HepG2 (cell line): ENCODE results near the gene PEX12. TPM values are rescaled to one million over a fixed set of nuclear protein-coding genes. Genes with fewer than 3 reads are reported as not detected.

Source experiments
- ATAC-seq: fragments of 200-7000 bp; cut with Tn5 transposase; 3 replicates; pipeline ENCODE4 v1.9.1; 2020; ENCODE audit warnings: mild to moderate bottlenecking, moderate library complexity
- BruUV-seq: library from RNA; stranded (reverse); fragments of 400-500 nt; replicated peaks from 2 replicates; lab custom pipeline; 2021; lab: Mats Ljungman, UMichigan
- CTCF ChIA-PET: fragments of 300-600 bp; formaldehyde crosslinking; extraction: SDS; loops from one replicate; lab custom pipeline; 2021; ENCODE audit warnings: low total read pairs, inconsistent platforms, low intra/inter-chr PET ratio; lab: Yijun Ruan, JAX
- POLR2A ChIA-PET: fragments of 350-600 bp; sonication (Branson Sonifier 250); formaldehyde crosslinking; loops from one replicate; lab custom pipeline; 2020; ENCODE audit warnings: antibody characterized with exemption, inconsistent platforms; lab: Yijun Ruan, JAX
- DNase-seq: peaks from one replicate; pipeline ENCODE4 v3.0.0-alpha.2; 2015; ENCODE audit warnings: low spot score
- FAIRE-seq: peaks from 3 replicates; lab custom pipeline; 2011; peaks lifted over from hg19 to GRCh38; lab: Jason Lieb, UNC
- H2AFZ ChIP-seq: one replicate; pipeline ENCODE4 v1.6.1; 2011; ENCODE audit warnings: low read length, inconsistent platforms
- H3K27ac ChIP-seq: fragments of 300-600 bp; 3 replicates; pipeline ENCODE4 v1.8.0; 2011; ENCODE audit warnings: mixed run types, mild to moderate bottlenecking, mixed read lengths, low read length, inconsistent platforms; ENCODE audit not compliant: insufficient read depth; ENCODE audit errors: extremely low read length
- H3K27me3 ChIP-seq, 2 experiments: fragments of 200-600 bp in 1 of 2; 2 replicates in 1 of 2; 3 replicates in 1 of 2; pipeline versions ENCODE4 v1.6.0 to v1.8.0; 2011; ENCODE audit warnings: low read length in 2 of 2, mild to moderate bottlenecking in 2 of 2, moderate library complexity in 2 of 2, inconsistent platforms in 1 of 2; ENCODE audit not compliant: insufficient read depth in 2 of 2, control insufficient read depth in 1 of 2
- H3K36me3 ChIP-seq, 2 experiments: fragments of 200-600 bp in 1 of 2; replicated peaks in 1 of 2; 2 replicates in 1 of 2; 3 replicates in 1 of 2; pipeline versions ENCODE4 v1.5.1 to v1.8.0; 2011; ENCODE audit warnings: low read length in 2 of 2, inconsistent platforms in 1 of 2; ENCODE audit not compliant: insufficient read depth in 2 of 2, control insufficient read depth in 1 of 2
- H3K4me1 ChIP-seq: 2 replicates; pipeline ENCODE4 v1.5.1; 2012; ENCODE audit warnings: low read length, inconsistent platforms; ENCODE audit not compliant: insufficient read depth
- H3K4me2 ChIP-seq: 2 replicates; pipeline ENCODE4 v1.6.0; 2011; ENCODE audit warnings: low read depth, low read length, inconsistent platforms
- H3K4me3 ChIP-seq, 3 experiments: fragments of 200-600 bp in 1 of 3; sonication (generic), shearing (Covaris generic) in 1 of 3; replicated peaks in 1 of 3; 2 replicates each; pipeline ENCODE4 v1.5.1; 2011 to 2016; ENCODE audit warnings: low read length in 3 of 3, inconsistent platforms in 2 of 3, low read depth in 2 of 3, mild to moderate bottlenecking in 2 of 3, control low read depth in 1 of 3, mixed read lengths in 1 of 3; ENCODE audit not compliant: insufficient read depth in 1 of 3
- H3K79me2 ChIP-seq: one replicate; pipeline ENCODE4 v1.6.1; 2011; ENCODE audit warnings: low read length, inconsistent platforms; ENCODE audit not compliant: insufficient read depth
- H3K9ac ChIP-seq: 2 replicates; pipeline ENCODE4 v1.6.0; 2011; ENCODE audit warnings: mild to moderate bottlenecking, low read depth, low read length, inconsistent platforms; ENCODE audit not compliant: insufficient read depth
- H3K9me3 ChIP-seq: 2 replicates; pipeline ENCODE4 v1.5.1; 2012; ENCODE audit warnings: mild to moderate bottlenecking, low read length
- H4K20me1 ChIP-seq: 2 replicates; pipeline ENCODE4 v1.6.0; 2011; ENCODE audit warnings: inconsistent platforms, mild to moderate bottlenecking, low read length, moderate library complexity; ENCODE audit not compliant: insufficient read depth
- BCL3 ChIP-seq: sonication (generic); formaldehyde crosslinking; IDR thresholded peaks from 2 replicates; pipeline ENCODE4 v1.5.1; 2020; ENCODE audit warnings: mild to moderate bottlenecking, missing genetic modification reagents, moderate library complexity
- KLF13 ChIP-seq: sonication (generic); formaldehyde crosslinking; IDR thresholded peaks from 2 replicates; pipeline ENCODE4 v1.4.0; 2020; ENCODE audit warnings: mild to moderate bottlenecking, missing genetic modification reagents
- MLX ChIP-seq: IDR thresholded peaks from 2 replicates; pipeline ENCODE4 v1.6.1; 2016
- NFKB2 ChIP-seq: sonication (generic); formaldehyde crosslinking; IDR thresholded peaks from 2 replicates; pipeline ENCODE4 v1.4.0; 2020; ENCODE audit warnings: missing genetic modification reagents, borderline replicate concordance
- PCBP2 ChIP-seq: fragments of 200-400 bp; formaldehyde crosslinking; optimal IDR thresholded peaks from 2 replicates; pipeline ENCODE3; 2018; ENCODE audit warnings: low read length, low read depth; ENCODE audit not compliant: poor library complexity, severe bottlenecking
- POLR2AphosphoS5 ChIP-seq: IDR thresholded peaks from 2 replicates; pipeline ENCODE4 v1.6.1; 2012; ENCODE audit warnings: low read depth, low read length
- SAP130 ChIP-seq: IDR thresholded peaks from 2 replicates; pipeline ENCODE4 v1.6.1; 2016; ENCODE audit warnings: low read depth
- SUZ12 ChIP-seq: fragments of 150-350 bp; IDR thresholded peaks from 2 replicates; pipeline ENCODE4 v1.6.1; 2014; ENCODE audit warnings: low read depth, low read length
- ZBTB37 ChIP-seq: sonication (generic); formaldehyde crosslinking; IDR thresholded peaks from 2 replicates; pipeline ENCODE4 v1.4.0; 2020; ENCODE audit warnings: mild to moderate bottlenecking, missing genetic modification reagents
- ZNF512 ChIP-seq: sonication (generic); formaldehyde crosslinking; IDR thresholded peaks from 2 replicates; pipeline ENCODE4 v1.4.0; 2020; ENCODE audit warnings: mild to moderate bottlenecking, missing genetic modification reagents
- ZNF563 ChIP-seq: sonication (generic); formaldehyde crosslinking; IDR thresholded peaks from 2 replicates; pipeline ENCODE4 v1.8.0; 2022; ENCODE audit warnings: mild to moderate bottlenecking, moderate library complexity, missing genetic modification reagents
- WGBS: methylation state at CpG from one replicate; pipeline ENCODE4 v1.1.6; 2017; ENCODE audit warnings: low lambda C conversion rate; 5-methylcytosine and 5-hydroxymethylcytosine counted together
- in situ Hi-C: cut with HindIII; loops from 2 replicates; pipeline ENCODE4 v1.10.0; 2017; ENCODE audit warnings: low pct_unique_long_range_greater_than_20kb; ENCODE audit not compliant: extremely low pct_ligation_motif_present
- intact Hi-C: fragments of 100-400 bp; cut with micrococcal nuclease; formaldehyde crosslinking; loops from one replicate; pipeline ENCODE4 v1.10.0; 2022; ENCODE audit not compliant: unreplicated experiment
- polyA plus RNA-seq, 8 experiments: library from polyadenylated mRNA; depleted of rRNA in 3 of 8; stranded (reverse) in 7 of 8; unstranded in 1 of 8; fragments of >200 nt; fragmentation: Illumina TruSeq in 4 of 8; extraction: Trizol in 4 of 8; gene quantifications; 2 replicates each; pipeline versions ENCODE4 v1.2.1 to v1.2.3, GENCODE V29; 2011 to 2016; ENCODE audit warnings: low read depth in 4 of 8, missing spikeins in 1 of 8, mixed read lengths in 1 of 8; ENCODE audit not compliant: insufficient read depth in 1 of 8
- total RNA-seq, 5 experiments: library from RNA; depleted of rRNA; stranded (reverse); fragments of >200 nt; fragmentation: Illumina TruSeq; extraction: Trizol; gene quantifications; 2 replicates each; pipeline ENCODE4 v1.2.3, GENCODE V29; 2016; ENCODE audit warnings: low read depth in 1 of 5

The PEX12 gene
- total and polyA plus RNA-seq, 2 of the 13 experiments (the other 11 are each of a cell fraction or from before 2014, with no cell fraction given), result 5.1 to 11.9 TPM

GRCh38 chr17:35539659-35540026 is 38.7 kb downstream of the PEX12 start:
- no TSS peak for BruUV-seq
- no peaks in the 10 kb centered on the region for H3K79me2 ChIP-seq
- ChIA-PET POLR2A (no interaction called here), CTCF (interaction anchor here (1.3 to 1.8 kb wide), 2 partner anchors 227 to 1120 kb away, joined by 3 to 7 read pairs; no protein-coding TSS in a partner anchor)
- intact Hi-C loops (loop anchor here (1.0 to 10.0 kb wide), 2 partner anchors 227 to 1115 kb away; no protein-coding TSS in a partner anchor), in situ Hi-C loops (loop anchor here (5.0 to 25.0 kb wide), 3 partner anchors 227 to 1127 kb away; no protein-coding TSS in a partner anchor)
- H3K36me3 ChIP-seq, result no peaks in the 10 kb centered on the region
- H3K27ac ChIP-seq, result no peak overlapping the region
- no peaks in the 10 kb centered on the region for H3K9me3 ChIP-seq
- DNase-seq (no peak), FAIRE-seq (no peak), ATAC-seq (no peak)
- H2AFZ ChIP-seq, result no peak overlapping the region
- H3K4me1 ChIP-seq, result no peaks in the 10 kb centered on the region
- WGBS, result 36% methylated on average over 5 of the region's 5 CpGs
- no peaks in the 10 kb centered on the region for H4K20me1 ChIP-seq
- H3K4me2 ChIP-seq, result no peak overlapping the region
- H3K9ac ChIP-seq, result no peak overlapping the region
- TF ChIP-seq KLF13 (CRISPR knock-in tag), result no peak
- no peak for TF ChIP-seq BCL3 (CRISPR knock-in tag)
- TF ChIP-seq ZBTB37 (CRISPR knock-in tag), result no peak
- no peak for TF ChIP-seq POLR2AphosphoS5
- no peak for TF ChIP-seq PCBP2
- no peak for TF ChIP-seq SUZ12
- no peak for TF ChIP-seq ZNF563 (CRISPR knock-in tag)
- no peak for TF ChIP-seq MLX
- no peak for TF ChIP-seq ZNF512 (CRISPR knock-in tag)
- TF ChIP-seq NFKB2, result no peak
- TF ChIP-seq SAP130, result no peak
- H3K4me3 ChIP-seq, result no peak overlapping the region
- H3K27me3 ChIP-seq, result 0 out of 5 replicates have a peak, but pooled peaks cover 0 to 3% of the 10 kb centered on the region in 2 experiments
